Endodermal cell (in vitro differentiated cells): ENCODE results near the gene ARF6. TPM values are rescaled to one million over a fixed set of nuclear protein-coding genes. Genes with fewer than 3 reads are reported as not detected.
A peak's percentile ranks its signal among the peaks of the same experiment; 100 is the strongest.

ENCODE experiments used
- DNase-seq: peaks from one replicate; pipeline ENCODE4 v3.0.0-alpha.2; 2017
- H3K27ac ChIP-seq: 2 replicates; pipeline ENCODE4 v1.5.1; 2013; ENCODE audit warnings: mild to moderate bottlenecking, low read depth, low read length, moderate library complexity
- H3K27me3 ChIP-seq: 2 replicates; pipeline ENCODE4 v1.6.1; 2013; ENCODE audit warnings: mild to moderate bottlenecking, low read length, moderate library complexity; ENCODE audit not compliant: insufficient read depth, control insufficient read depth, poor library complexity, severe bottlenecking
- H3K36me3 ChIP-seq: 2 replicates; pipeline ENCODE4 v1.7.0; 2013; ENCODE audit warnings: mild to moderate bottlenecking, low read length, moderate library complexity; ENCODE audit not compliant: control insufficient read depth, insufficient read depth
- H3K4me1 ChIP-seq: one replicate; pipeline ENCODE4 v1.7.0; 2013; ENCODE audit warnings: low read length; ENCODE audit not compliant: control insufficient read depth, insufficient read depth
- H3K4me3 ChIP-seq: 2 replicates; pipeline ENCODE4 v1.5.1; 2013; ENCODE audit warnings: mild to moderate bottlenecking, low read length, moderate library complexity
- H3K9ac ChIP-seq: 2 replicates; pipeline ENCODE4 v1.6.1; 2013; ENCODE audit warnings: mild to moderate bottlenecking, low read length, moderate library complexity; ENCODE audit not compliant: poor library complexity, severe bottlenecking; ENCODE audit errors: extremely low read depth
- H3K9me3 ChIP-seq: 2 replicates; pipeline ENCODE4 v1.6.1; 2013; ENCODE audit warnings: mild to moderate bottlenecking, low read length, moderate library complexity; ENCODE audit not compliant: control insufficient read depth
- H3K27ac Mint-ChIP-seq: 2 replicates; pipeline ENCODE4 v1.8.0; 2020; ENCODE audit warnings: mixed read lengths
- H3K27me3 Mint-ChIP-seq: 2 replicates; pipeline ENCODE4 v1.8.0; 2021; ENCODE audit warnings: mild to moderate bottlenecking, mixed read lengths; ENCODE audit not compliant: insufficient read depth
- H3K36me3 Mint-ChIP-seq: 2 replicates; pipeline ENCODE4 v1.8.0; 2020; ENCODE audit warnings: low read depth, mixed read lengths
- H3K4me1 Mint-ChIP-seq: 2 replicates; pipeline ENCODE4 v1.8.0; 2020; ENCODE audit warnings: mixed read lengths
- H3K4me3 Mint-ChIP-seq: 2 replicates; pipeline ENCODE4 v1.8.0; 2020; ENCODE audit warnings: mild to moderate bottlenecking, moderate library complexity, mixed read lengths
- H3K9me3 Mint-ChIP-seq: 2 replicates; pipeline ENCODE4 v1.8.0; 2020; ENCODE audit warnings: mild to moderate bottlenecking, mixed read lengths
- WGBS, 2 experiments: methylation state at CpG; one replicate each; pipeline versions ENCODE4 v1.1.5 to v1.1.7; 2013; ENCODE audit warnings: missing lambda C conversion rate in 2 of 2, mixed read lengths in 1 of 2; ENCODE audit not compliant: insufficient coverage in 1 of 2, insufficient read length in 1 of 2; 5-methylcytosine and 5-hydroxymethylcytosine counted together
- total RNA-seq, 2 donors: library from RNA; stranded (reverse); fragmentation: NEBNext Ultra II Directional in 1 of 2; extraction: Animal tissue kit (Norgen Biotek cat#: 25700) in 1 of 2; gene quantifications; 2 replicates in 1 of 2; 3 replicates in 1 of 2; pipeline ENCODE4 v1.2.1, GENCODE V29; 2021
- TF ChIP-seq, protein P1 (sequence below): fragments of 200-600 bp; sonication (generic); conservative IDR thresholded peaks from 2 replicates; pipeline ENCODE4 v1.5.0; 2021; ENCODE audit warnings: antibody characterized with exemption, mild to moderate bottlenecking

ARF6 gene
- total RNA-seq, 2 donors from 2014 or later, result 45.2 to 46.7 TPM

DNA sequence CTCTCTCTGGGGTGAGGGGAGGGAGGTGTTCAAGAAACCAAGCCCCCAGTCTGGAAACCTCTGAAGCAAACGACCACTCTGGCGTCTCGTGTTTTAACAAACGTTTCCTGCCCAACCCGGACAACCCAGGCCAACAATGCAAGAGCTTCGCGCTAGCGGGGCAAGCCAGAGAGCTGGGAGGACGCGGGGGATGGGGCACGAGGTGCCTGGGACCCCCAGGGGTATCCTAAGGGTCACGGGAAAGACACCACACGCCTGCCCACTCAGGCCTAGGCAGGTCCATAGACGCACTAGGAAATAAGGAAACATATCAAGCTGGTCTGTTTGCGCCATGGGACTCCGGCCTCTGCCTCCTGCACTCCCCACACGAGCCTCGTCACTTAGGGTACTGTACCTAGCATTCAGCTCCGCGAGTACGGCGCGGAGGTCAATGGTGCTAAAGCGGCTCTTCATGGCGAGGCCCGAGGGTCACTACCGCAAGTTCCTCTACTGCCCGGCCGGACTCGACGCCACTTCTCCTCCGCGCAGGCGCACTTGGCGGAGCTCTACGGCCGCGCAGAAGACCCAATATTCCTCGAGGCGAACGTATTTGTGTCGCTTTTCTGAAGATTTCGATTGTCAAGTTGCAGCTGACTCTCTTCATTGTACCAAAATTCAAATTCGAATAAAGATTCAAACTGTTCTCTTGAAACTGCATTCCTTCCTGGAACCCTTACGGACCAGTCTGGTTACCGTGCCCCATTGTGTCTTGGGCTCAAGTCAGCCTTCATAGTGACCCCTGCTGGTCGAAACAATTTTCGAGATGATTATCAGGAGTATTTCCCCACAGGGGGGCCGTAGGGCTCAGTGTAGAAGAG, 40.4 kb upstream of the ARF6 start, which contains the start of gene NEMF:
Gene NEMF, minus strand, starts transcription at position 488 of the 857 bp plus-strand sequence. Its CDS starts 35 bp downstream, at position 453.
- Mint-ChIP-seq H3K9me3 (no peaks in the 10 kb centered on the region), H3K4me3 (peak within 1 kb of the TSS; percentile 85), H3K4me1 (no peaks in the 10 kb centered on the region), H3K27me3 (no peaks in the 10 kb centered on the region), H3K27ac (peak within 1 kb of the TSS; percentile 96), H3K36me3 (peaks cover 25% of the 10 kb centered on the region)
- Histone ChIP-seq H3K4me3 (peak within 1 kb of the TSS; percentile 100), H3K4me1 (no peaks in the 10 kb centered on the region), H3K27me3 (no peaks in the 10 kb centered on the region), H3K9ac (peak within 1 kb of the TSS; percentile 97), H3K36me3 (peaks cover 22% of the 10 kb centered on the region), H3K27ac (peak within 1 kb of the TSS; percentile 72), H3K9me3 (no peaks in the 10 kb centered on the region)
- peak; percentile 95 for DNase-seq
- WGBS, 2 experiments, result 0 to 1% methylated on average over 31 to 49 of the region's 49 CpGs
- TF ChIP-seq, protein P1, sequence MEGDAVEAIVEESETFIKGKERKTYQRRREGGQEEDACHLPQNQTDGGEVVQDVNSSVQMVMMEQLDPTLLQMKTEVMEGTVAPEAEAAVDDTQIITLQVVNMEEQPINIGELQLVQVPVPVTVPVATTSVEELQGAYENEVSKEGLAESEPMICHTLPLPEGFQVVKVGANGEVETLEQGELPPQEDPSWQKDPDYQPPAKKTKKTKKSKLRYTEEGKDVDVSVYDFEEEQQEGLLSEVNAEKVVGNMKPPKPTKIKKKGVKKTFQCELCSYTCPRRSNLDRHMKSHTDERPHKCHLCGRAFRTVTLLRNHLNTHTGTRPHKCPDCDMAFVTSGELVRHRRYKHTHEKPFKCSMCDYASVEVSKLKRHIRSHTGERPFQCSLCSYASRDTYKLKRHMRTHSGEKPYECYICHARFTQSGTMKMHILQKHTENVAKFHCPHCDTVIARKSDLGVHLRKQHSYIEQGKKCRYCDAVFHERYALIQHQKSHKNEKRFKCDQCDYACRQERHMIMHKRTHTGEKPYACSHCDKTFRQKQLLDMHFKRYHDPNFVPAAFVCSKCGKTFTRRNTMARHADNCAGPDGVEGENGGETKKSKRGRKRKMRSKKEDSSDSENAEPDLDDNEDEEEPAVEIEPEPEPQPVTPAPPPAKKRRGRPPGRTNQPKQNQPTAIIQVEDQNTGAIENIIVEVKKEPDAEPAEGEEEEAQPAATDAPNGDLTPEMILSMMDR, result peak; percentile 90

DNA sequence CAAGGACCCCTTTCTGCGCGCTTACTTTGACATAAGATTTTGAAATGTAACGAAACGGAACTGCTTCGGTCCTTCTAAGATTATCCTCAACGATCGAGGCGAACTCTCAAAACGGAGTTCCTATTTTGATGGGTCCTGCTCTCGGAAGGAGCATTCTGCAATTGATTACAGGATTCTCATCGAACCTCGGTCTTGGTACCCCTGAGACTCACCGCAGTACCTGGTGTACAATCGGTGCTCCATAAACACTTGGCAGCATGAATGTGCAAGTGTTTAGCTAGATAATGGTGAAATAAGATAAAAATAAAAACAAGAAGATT, 39.8 kb upstream of the ARF6 start:
- peaks cover 19% of the 10 kb centered on the region for H3K36me3 ChIP-seq
- TF ChIP-seq, protein P1, result no peak
- 9 to 13% methylated on average over 13 to 14 of the region's 14 CpGs for WGBS, 2 experiments
- Mint-ChIP-seq H3K27ac (peak overlapping the region; percentile 96), H3K4me3 (peak overlapping the region; percentile 85), H3K27me3 (no peaks in the 10 kb centered on the region), H3K9me3 (no peaks in the 10 kb centered on the region), H3K4me1 (no peaks in the 10 kb centered on the region), H3K36me3 (peaks cover 22% of the 10 kb centered on the region)
- no peak for DNase-seq
- no peak overlapping the region for H3K27ac ChIP-seq
- no peaks in the 10 kb centered on the region for H3K9me3 ChIP-seq
- peak overlapping the region; percentile 97 for H3K9ac ChIP-seq
- H3K4me1 ChIP-seq, result no peaks in the 10 kb centered on the region
- no peaks in the 10 kb centered on the region for H3K27me3 ChIP-seq
- H3K4me3 ChIP-seq, result peak overlapping the region; percentile 100

GRCh38 chr14:49853572-49854375, 39.1 kb upstream of the ARF6 start:
- Histone ChIP-seq H3K4me1 (no peaks in the 10 kb centered on the region), H3K9ac (no peak overlapping the region), H3K27ac (no peak overlapping the region), H3K9me3 (peaks cover 6% of the 10 kb centered on the region), H3K27me3 (no peaks in the 10 kb centered on the region), H3K4me3 (peak overlapping the region; percentile 100), H3K36me3 (peaks cover 19% of the 10 kb centered on the region)
- Mint-ChIP-seq H3K27me3 (no peaks in the 10 kb centered on the region), H3K4me3 (peak overlapping the region; percentile 85), H3K4me1 (no peaks in the 10 kb centered on the region), H3K9me3 (no peaks in the 10 kb centered on the region), H3K36me3 (peaks cover 21% of the 10 kb centered on the region), H3K27ac (no peak overlapping the region)
- TF ChIP-seq, protein P1, result peak; percentile 87
- WGBS, 2 experiments, result 25 to 64% methylated on average over 11 to 22 of the region's 27 CpGs
- DNase-seq, result peak; percentile 92
